HG03097 (cell line): ENCODE data around the gene HLA-DRB1.
"Not testable (repeated sequence)": the region's sequence is repeated elsewhere in the genome, so short reads cannot be mapped to it uniquely, and the experiment has no call there.

Experiments used
- ATAC-seq: cut with Tn5 transposase; IDR thresholded peaks from one replicate; pipeline ENCODE4 v1.9.1; 2021; ENCODE audit not compliant: unreplicated experiment, low FRiP score

Gene HLA-DRB1

GRCh38 chr6:32589596-32590449, at the start of gene HLA-DRB1:
Gene HLA-DRB1, minus strand, starts transcription at chr6:32589848. Its CDS starts 106 bp downstream, at chr6:32589742.
- ATAC-seq, result peak; percentile 85

GRCh38 chr6:32638532-32639219, 49.0 kb upstream of the HLA-DRB1 start:
- ATAC-seq, result no peak

- no peak for ATAC-seq
Measured at GRCh38 chr6:32637883-32638282, 48.2 kb upstream of the HLA-DRB1 start.

- ATAC-seq, result peak; percentile 60
Measured at GRCh38 chr6:32637219-32637880, 47.7 kb upstream of the HLA-DRB1 start, which contains the start of gene HLA-DQA1. Gene HLA-DQA1, plus strand, starts transcription at chr6:32637406. Its CDS starts 53 bp downstream, at chr6:32637459.

GRCh38 chr6:32635526-32636123, 46.0 kb upstream of the HLA-DRB1 start:
- ATAC-seq, result no peak

GRCh38 chr6:32629793-32630192, 40.1 kb upstream of the HLA-DRB1 start:
- not testable (repeated sequence) for ATAC-seq

GRCh38 chr6:32627831-32628230, 38.2 kb upstream of the HLA-DRB1 start:
- ATAC-seq, result no peak

- ATAC-seq, result no peak
Measured at GRCh38 chr6:32627249-32627648, 37.6 kb upstream of the HLA-DRB1 start.

GRCh38 chr6:32625137-32625536, 35.5 kb upstream of the HLA-DRB1 start:
- ATAC-seq, result no peak

- no peak for ATAC-seq
Measured at GRCh38 chr6:32624565-32624964, 34.9 kb upstream of the HLA-DRB1 start.

GRCh38 chr6:32623693-32624092, 34.0 kb upstream of the HLA-DRB1 start:
- no peak for ATAC-seq

- ATAC-seq, result peak; percentile 70
Measured at GRCh38 chr6:32622545-32623401, 33.1 kb upstream of the HLA-DRB1 start.

- no peak for ATAC-seq
Measured at GRCh38 chr6:32621372-32621771, 31.7 kb upstream of the HLA-DRB1 start.

GRCh38 chr6:32617751-32618150, 28.1 kb upstream of the HLA-DRB1 start:
- ATAC-seq, result no peak

GRCh38 chr6:32615885-32616532, 26.4 kb upstream of the HLA-DRB1 start:
- no peak for ATAC-seq

GRCh38 chr6:32614366-32615081, 24.9 kb upstream of the HLA-DRB1 start:
- no peak for ATAC-seq

- no peak for ATAC-seq
Measured at GRCh38 chr6:32613475-32613874, 23.8 kb upstream of the HLA-DRB1 start.

- ATAC-seq, result no peak
Measured at GRCh38 chr6:32610682-32611296, 21.1 kb upstream of the HLA-DRB1 start.
